Measurements from ENCODE around the gene CHRDL2.

DNA sequence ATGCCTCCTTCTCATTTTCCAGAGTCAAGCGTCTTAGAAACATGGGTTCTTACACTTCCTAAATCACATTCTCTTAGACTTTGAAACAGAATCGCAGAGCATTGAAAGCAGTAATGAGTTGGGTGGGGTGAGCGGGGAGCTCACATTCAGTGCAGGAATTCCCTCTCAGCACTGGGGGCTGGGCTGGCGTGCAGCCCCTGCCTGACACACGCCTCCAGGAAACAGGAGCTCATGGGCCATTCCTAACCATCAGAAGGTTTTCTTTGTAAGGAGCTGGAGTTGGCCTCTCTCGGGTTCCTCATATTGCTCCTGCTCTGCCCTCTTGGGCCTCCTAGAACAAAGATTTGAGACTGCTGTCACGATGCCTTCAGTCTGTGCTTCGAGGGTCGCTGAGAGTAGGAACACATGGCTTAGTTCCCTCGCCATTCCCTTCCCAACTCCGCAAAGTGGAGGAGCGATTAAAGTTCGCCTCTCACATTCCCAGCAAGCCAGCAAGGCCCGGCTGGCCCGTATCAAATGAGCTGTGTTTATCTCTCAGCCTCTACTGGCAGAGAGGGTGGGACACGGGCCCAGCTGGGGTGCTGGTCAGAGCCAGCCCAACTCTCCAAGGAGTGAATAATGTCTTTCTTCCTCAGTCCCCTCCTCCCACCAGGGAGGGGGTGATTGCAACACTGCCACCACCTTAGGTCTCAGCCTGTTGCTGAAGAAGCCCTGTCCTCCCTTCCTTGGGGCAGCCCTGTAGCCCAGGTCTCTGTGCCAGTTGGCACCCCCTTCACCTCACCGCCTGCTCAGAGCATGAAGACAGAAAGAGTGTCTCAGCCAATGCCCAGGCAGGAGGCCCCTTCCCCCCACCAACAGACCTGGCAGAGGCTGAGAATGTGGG is 10.4 kb downstream of the CHRDL2 start:
- TF ChIP-seq, protein P1, sequence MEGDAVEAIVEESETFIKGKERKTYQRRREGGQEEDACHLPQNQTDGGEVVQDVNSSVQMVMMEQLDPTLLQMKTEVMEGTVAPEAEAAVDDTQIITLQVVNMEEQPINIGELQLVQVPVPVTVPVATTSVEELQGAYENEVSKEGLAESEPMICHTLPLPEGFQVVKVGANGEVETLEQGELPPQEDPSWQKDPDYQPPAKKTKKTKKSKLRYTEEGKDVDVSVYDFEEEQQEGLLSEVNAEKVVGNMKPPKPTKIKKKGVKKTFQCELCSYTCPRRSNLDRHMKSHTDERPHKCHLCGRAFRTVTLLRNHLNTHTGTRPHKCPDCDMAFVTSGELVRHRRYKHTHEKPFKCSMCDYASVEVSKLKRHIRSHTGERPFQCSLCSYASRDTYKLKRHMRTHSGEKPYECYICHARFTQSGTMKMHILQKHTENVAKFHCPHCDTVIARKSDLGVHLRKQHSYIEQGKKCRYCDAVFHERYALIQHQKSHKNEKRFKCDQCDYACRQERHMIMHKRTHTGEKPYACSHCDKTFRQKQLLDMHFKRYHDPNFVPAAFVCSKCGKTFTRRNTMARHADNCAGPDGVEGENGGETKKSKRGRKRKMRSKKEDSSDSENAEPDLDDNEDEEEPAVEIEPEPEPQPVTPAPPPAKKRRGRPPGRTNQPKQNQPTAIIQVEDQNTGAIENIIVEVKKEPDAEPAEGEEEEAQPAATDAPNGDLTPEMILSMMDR (IDR thresholded peaks at IDR 0.05 in 4 of 5, conservative IDR thresholded peaks at IDR 0.05 in 1 of 5), result no peak
- no peak for TF ChIP-seq POLR2A (IDR thresholded peaks at IDR 0.05)

Measured in gastrocnemius medialis (tissue), 4 donors.